Stomach (tissue), 4 donors: ENCODE data around the gene NCMAP.

Experiments used
- CTCF ChIP-seq, 7 experiments: fragments of 450-650 bp in 4 of 7; fragments of 200-600 bp in 3 of 7; sonication (generic) in 3 of 7; IDR thresholded peaks; one replicate each; pipeline ENCODE4 v1.5.1; 2016 to 2019; ENCODE audit warnings: antibody characterized with exemption in 7 of 7, control low read depth in 2 of 7, mild to moderate bottlenecking in 1 of 7
- EP300 ChIP-seq: sonication (generic); formaldehyde crosslinking; IDR thresholded peaks from one replicate; pipeline ENCODE4 v1.6.1; 2017; ENCODE audit warnings: antibody characterized with exemption
- POLR2A ChIP-seq, 4 donors: fragments of 450-650 bp; IDR thresholded peaks; one replicate each; pipeline ENCODE4 v1.6.1; 2016; ENCODE audit warnings: antibody characterized with exemption in 4 of 4, control low read depth in 2 of 4, mild to moderate bottlenecking in 1 of 4, moderate library complexity in 1 of 4
- POLR2AphosphoS5 ChIP-seq, 3 donors: sonication (generic); formaldehyde crosslinking; IDR thresholded peaks; one replicate each; pipeline ENCODE4 v1.6.1; 2016; ENCODE audit warnings: antibody characterized with exemption in 3 of 3

- TF ChIP-seq CTCF (IDR thresholded peaks at IDR 0.05) (no peak), POLR2A (IDR thresholded peaks at IDR 0.05) (no peak), POLR2AphosphoS5 (IDR thresholded peaks at IDR 0.05) (no peak), EP300 (no peak)
Measured at GRCh38 chr1:24514946-24515345, 40.9 kb upstream of the NCMAP start.
